LNCAP (cell line): ENCODE data around the gene TSHZ1.

Experiments
- TF ChIP-seq, protein P1 (sequence below): fragments of 450-650 bp; IDR thresholded peaks from 2 replicates; pipeline ENCODE4 v1.5.1; 2017; ENCODE audit warnings: mild to moderate bottlenecking

Gene TSHZ1

DNA sequence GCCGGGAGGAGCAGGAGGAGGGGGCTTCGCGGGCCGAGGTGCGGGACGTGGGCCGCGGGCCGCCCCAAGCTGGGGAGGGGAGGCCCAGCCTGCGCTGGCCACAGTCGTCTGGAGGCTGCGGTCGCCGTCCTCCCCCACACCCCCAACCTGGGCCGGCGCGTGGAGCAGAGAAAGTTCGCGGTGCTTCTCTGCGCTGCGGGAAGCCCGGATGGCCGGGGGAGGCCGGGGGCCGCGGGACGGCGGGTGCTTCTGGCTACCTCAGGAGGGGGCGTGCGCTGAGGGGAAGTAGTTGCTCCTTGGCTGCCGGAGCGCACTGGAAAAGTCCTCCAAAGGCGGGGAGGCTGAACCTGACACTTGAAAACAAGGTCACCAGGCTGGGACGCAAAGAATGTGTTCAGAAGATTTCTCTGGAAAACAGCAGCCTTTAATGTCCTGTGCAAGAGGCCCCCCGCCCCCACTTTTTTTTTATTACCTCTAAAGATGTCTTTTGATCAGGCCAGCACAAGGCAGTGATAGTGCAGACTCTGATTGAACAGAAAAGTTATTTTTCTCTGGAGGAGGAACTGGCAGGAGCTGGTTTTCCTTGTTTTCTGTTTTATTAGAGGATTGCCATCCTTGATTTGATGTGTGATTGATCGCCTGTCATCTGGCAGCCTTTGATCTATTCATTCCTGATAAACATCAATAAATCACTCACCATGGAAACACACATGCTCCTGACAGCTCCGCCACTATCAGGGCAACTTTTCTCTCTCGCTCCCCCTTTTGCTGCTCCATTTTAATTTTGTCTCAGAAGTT is 1.6 kb downstream of the TSHZ1 start:
- TF ChIP-seq, protein P1, sequence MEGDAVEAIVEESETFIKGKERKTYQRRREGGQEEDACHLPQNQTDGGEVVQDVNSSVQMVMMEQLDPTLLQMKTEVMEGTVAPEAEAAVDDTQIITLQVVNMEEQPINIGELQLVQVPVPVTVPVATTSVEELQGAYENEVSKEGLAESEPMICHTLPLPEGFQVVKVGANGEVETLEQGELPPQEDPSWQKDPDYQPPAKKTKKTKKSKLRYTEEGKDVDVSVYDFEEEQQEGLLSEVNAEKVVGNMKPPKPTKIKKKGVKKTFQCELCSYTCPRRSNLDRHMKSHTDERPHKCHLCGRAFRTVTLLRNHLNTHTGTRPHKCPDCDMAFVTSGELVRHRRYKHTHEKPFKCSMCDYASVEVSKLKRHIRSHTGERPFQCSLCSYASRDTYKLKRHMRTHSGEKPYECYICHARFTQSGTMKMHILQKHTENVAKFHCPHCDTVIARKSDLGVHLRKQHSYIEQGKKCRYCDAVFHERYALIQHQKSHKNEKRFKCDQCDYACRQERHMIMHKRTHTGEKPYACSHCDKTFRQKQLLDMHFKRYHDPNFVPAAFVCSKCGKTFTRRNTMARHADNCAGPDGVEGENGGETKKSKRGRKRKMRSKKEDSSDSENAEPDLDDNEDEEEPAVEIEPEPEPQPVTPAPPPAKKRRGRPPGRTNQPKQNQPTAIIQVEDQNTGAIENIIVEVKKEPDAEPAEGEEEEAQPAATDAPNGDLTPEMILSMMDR: no peak

DNA sequence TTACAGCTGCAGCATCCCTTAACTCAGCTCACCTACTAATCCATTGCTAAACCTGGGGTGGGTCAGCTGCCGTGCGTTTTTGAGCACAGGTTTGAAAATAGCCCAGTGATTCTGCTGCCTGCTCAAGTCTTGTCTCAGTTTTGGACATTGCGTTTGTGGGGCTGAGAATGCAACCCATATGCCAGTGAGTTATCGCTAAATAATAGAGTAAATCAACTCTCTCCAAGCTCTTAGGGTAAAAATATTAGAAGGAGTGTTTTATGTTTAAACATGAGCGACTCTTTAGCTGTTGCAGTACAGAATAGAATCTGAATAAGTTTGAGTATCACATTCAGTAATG is 2.1 kb downstream of the TSHZ1 start:
- TF ChIP-seq, protein P1: no peak

DNA sequence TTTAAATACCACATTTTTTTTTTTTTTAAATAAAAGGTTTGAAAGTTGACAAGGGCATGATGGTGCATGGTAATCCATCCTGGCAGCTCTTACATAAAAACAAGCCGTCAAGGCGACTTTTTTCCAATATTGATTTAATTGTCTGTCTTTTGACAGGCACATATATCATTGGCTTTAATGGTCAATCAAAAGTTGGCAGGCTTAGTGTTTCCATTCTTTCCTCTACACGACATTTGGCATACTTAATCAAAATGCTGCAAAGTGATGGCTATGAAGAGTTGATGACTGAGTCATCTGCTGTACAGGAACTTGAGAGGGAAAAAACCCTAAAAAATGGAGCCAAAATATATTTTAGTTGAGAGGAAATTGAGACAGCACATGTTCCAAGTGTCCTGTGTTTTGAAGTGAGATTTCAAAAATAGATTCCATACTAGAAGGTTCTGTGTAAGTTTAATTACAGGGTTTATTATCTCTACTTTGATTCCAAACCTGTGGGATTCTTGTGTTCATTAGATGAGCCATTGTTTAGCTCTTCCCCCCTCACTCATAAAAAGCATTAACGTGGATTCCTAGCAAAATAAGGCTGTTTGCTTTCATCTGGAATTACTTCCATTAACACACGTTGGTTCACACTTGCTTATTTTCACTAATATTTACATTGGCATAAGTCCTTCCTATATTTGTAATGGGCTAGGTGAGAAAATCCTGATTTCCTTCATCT is 3.2 kb downstream of the TSHZ1 start:
- TF ChIP-seq, protein P1: no peak

DNA sequence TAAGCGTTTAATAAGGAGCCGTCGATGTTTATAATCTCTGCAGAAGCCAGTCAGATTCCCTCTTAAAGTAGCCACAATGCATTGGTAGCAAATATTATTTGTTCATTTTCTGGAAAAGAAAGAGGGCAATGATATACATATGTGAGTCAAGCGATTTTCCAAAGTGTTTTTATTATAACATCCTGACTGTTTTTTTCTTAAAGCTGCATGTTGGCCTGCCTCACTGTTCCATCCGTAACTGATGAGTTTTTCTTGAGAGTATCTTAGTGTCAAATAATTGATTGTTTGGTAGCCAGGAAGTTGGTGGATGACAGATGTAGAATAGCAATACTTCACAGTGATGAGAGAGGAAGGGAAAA is 3.7 kb downstream of the TSHZ1 start:
- TF ChIP-seq, protein P1: no peak

DNA sequence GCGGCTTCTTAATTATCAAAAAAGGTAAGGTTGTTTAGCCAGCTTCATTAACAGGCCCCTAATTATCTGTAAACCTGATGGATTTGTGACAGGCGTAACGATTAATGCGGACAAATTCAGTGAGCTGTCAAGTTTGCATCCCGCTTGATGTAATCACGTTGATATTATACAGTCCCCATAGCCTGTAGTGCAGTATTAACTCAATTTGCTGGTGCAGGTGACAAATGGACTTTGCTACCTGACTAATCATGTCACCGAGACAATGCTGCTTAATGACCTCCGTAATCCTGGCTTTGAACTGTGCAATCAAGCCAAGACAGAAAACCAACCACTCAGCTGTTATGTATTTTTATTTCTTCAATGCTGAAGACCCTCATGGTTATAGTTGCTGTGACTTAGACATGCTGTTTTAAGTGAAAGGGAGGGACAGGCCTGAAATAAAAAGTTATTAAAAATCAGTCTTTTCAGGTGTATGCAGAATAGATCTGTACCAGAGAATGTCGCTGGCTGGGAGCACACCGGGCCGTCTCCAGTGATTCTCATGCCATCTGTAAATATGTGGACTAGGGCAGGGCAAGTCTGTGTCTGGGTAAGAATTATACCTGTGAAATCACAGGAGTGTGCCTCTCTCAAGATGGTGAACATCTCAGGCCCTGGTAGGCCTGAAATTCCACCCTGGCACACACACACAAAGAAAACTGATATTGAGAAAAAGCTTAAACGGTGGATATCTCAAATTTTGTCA is 4.3 kb downstream of the TSHZ1 start:
- TF ChIP-seq, protein P1: no peak

DNA sequence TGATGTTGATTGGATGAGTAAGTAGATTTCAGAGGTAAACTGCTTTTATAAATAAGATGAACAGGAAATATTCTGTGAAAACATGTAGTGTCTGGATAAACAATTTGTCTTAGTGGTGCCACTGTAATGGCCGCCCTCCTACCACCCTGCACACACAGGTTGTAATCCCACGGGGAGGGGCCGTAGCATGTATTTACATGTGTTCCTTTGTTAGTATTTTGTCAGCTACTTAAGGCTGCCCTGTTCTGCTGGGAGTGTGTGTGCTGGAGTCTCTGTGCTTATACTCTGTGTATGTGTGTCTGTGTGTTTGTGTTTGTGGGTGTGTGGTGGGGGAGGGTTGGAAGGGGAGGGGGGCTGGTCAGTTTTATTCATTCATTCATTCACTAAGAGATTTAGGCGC is 5.1 kb downstream of the TSHZ1 start:
- TF ChIP-seq, protein P1: no peak

DNA sequence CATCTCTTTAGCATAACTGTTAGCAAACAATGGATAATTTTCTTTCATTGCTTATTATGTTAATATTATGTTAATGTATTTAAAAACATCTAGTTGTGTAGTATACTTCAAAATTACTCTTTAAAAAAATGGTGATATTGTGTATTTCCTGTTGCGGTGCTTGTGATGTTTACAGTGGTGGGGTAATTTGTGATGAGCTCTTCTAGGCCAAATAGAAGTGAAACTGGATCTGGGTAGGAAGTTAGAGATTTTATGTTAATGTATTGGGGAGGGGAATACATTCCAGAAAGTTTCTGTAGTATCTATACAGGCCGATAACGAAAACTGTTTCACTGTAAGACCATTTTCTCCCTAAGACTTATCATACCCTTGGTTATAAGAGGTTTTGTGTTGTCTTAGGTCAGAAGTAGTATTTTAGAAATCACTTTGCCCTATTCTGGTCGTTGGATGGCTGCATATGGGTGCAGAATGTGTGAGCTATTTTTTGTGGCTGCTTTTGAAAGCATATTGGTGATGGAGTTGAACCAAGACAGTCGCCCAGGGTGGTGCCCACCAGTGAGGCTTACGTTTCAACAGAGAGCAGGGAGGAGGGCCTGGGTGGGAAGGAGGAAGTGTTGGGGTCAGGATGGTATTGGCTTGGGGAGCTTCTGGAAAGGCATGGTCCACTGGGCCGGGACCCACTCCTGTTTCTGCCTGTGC is 5.8 kb downstream of the TSHZ1 start:
- TF ChIP-seq, protein P1: no peak
